RPMI7951 (cell line): ENCODE measurements around the gene ICAM4. TPM values are rescaled to one million over a fixed set of nuclear protein-coding genes. Genes with fewer than 3 reads are reported as not detected.

Experiments used
- total RNA-seq: library from RNA; depleted of rRNA; stranded (reverse); fragments of >200 nt; shearing (Covaris generic); gene quantifications from 2 replicates; pipeline ENCODE4 v1.2.3, GENCODE V29; 2014; rRNA removed

The ICAM4 gene
- total RNA-seq, 1 experiment from 2014 or later: 0.24 TPM

Other genes with a start within 250 kb of the ICAM4 start
- 15.6 and 21.9 TPM in 2 replicates for gene SHFL, start 200.6 kb upstream of the ICAM4 start, total RNA-seq
- 0.98 TPM in 1 of 2 replicates, not detected in the other for gene ANGPTL6, start 184.3 kb upstream of the ICAM4 start, total RNA-seq
- 17.8 and 19.3 TPM in 2 replicates for gene PPAN, start 180.6 kb upstream of the ICAM4 start, total RNA-seq
- 1.1 and 1.2 TPM in 2 replicates for gene P2RY11, start 175.3 kb upstream of the ICAM4 start, total RNA-seq
- 264 and 284 TPM in 2 replicates for gene EIF3G, start 167.1 kb upstream of the ICAM4 start, total RNA-seq
- 100 and 108 TPM in 2 replicates for gene DNMT1, start 92.0 kb upstream of the ICAM4 start, total RNA-seq
- 4.7 and 4.9 TPM in 2 replicates for gene S1PR2, start 55.6 kb upstream of the ICAM4 start, total RNA-seq
- gene MRPL4, start 34.7 kb upstream of the ICAM4 start, total RNA-seq: 57.6 and 71.7 TPM in 2 replicates
- gene ICAM1, start 15.8 kb upstream of the ICAM4 start, total RNA-seq: 75.1 and 81.1 TPM in 2 replicates
- 12.0 and 15.8 TPM in 2 replicates for gene ICAM5, start 3.0 kb downstream of the ICAM4 start, total RNA-seq
- 0.88 and 1.2 TPM in 2 replicates for gene ZGLP1, start 22.9 kb downstream of the ICAM4 start, total RNA-seq
- gene FDX2, start 29.1 kb downstream of the ICAM4 start, total RNA-seq: 33.0 and 50.1 TPM in 2 replicates
- gene RAVER1, start 46.6 kb downstream of the ICAM4 start, total RNA-seq: 9.0 and 11.8 TPM in 2 replicates
- 16.8 and 21.5 TPM in 2 replicates for gene ICAM3, start 52.7 kb downstream of the ICAM4 start, total RNA-seq
- gene TYK2, start 93.6 kb downstream of the ICAM4 start, total RNA-seq: 44.6 and 56.8 TPM in 2 replicates
- gene CDC37, start 116.6 kb downstream of the ICAM4 start, total RNA-seq: 89.3 and 107 TPM in 2 replicates
- gene PDE4A, start 133.6 kb downstream of the ICAM4 start, total RNA-seq: 1.3 and 2.0 TPM in 2 replicates
- gene KEAP1, start 216.4 kb downstream of the ICAM4 start, total RNA-seq: 46.1 and 62.7 TPM in 2 replicates
- gene S1PR5, start 230.5 kb downstream of the ICAM4 start, total RNA-seq: 0.29 TPM in 1 of 2 replicates, not detected in the other